B cell (primary cell): Measurements from ENCODE around the gene TMEM207. TPM values are rescaled to one million over a fixed set of nuclear protein-coding genes. Genes with fewer than 3 reads are reported as not detected.

Experiments used
- ATAC-seq: fragments of 200-7000 bp; cut with Tn5 transposase; one replicate; pipeline ENCODE4 v1.10.0; 2021; ENCODE audit warnings: low read depth, mild to moderate bottlenecking, moderate number of reproducible peaks, moderate library complexity
- CTCF ChIA-PET: fragments of 350-600 bp; sonication (Branson Sonifier 250); formaldehyde crosslinking; loops from one replicate; lab custom pipeline; 2021; ENCODE audit warnings: antibody characterized with exemption, inconsistent platforms; lab: Charles Lee
- POLR2A ChIA-PET: fragments of 350-600 bp; sonication (Branson Sonifier 250); formaldehyde crosslinking; loops from one replicate; lab custom pipeline; 2021; ENCODE audit warnings: antibody characterized with exemption; lab: Charles Lee
- DNase-seq: peaks from one replicate; pipeline ENCODE4 v3.0.0; 2013
- H2AFZ ChIP-seq: 2 replicates; pipeline ENCODE4 v1.6.1; 2012; ENCODE audit warnings: mild to moderate bottlenecking, low read depth, low read length; ENCODE audit not compliant: insufficient read depth, poor library complexity, severe bottlenecking
- H3K27ac ChIP-seq, 2 donors: 1 replicate in 1 of 2; 2 replicates in 1 of 2; pipeline ENCODE4 v1.5.1; 2012 to 2013; ENCODE audit warnings: low read length in 2 of 2, mild to moderate bottlenecking in 2 of 2, moderate library complexity in 1 of 2
- H3K27me3 ChIP-seq, 4 experiments: fragments of 200-600 bp in 1 of 4; sonication (generic) in 1 of 4; replicated peaks in 1 of 4; 1 replicate in 2 of 4; 2 replicates in 2 of 4; pipeline versions ENCODE4 v1.6.1 to v1.7.0; 2013 to 2016; ENCODE audit warnings: low read length in 3 of 4, mild to moderate bottlenecking in 2 of 4, mixed read lengths in 1 of 4, moderate library complexity in 1 of 4; ENCODE audit not compliant: insufficient read depth in 4 of 4, control insufficient read depth in 3 of 4; ENCODE audit errors: control extremely low read depth in 1 of 4
- H3K36me3 ChIP-seq, 2 experiments: replicated peaks in 1 of 2; 1 replicate in 1 of 2; 2 replicates in 1 of 2; pipeline versions ENCODE4 v1.6.1 to v1.7.1; 2013; ENCODE audit warnings: low read length in 1 of 2; ENCODE audit not compliant: insufficient read depth in 2 of 2, control insufficient read depth in 1 of 2; ENCODE audit errors: control extremely low read depth in 1 of 2, extremely low read depth in 1 of 2
- H3K4me1 ChIP-seq, 2 donors: fragments of 200-600 bp in 1 of 2; sonication (generic) in 1 of 2; 1 replicate in 1 of 2; 2 replicates in 1 of 2; pipeline versions ENCODE4 v1.5.1 to v1.6.1; 2013 to 2017; ENCODE audit warnings: low read length in 2 of 2; ENCODE audit not compliant: control insufficient read depth in 2 of 2, insufficient read depth in 2 of 2
- H3K4me2 ChIP-seq: replicated peaks from 2 replicates; pipeline ENCODE3; 2012; ENCODE audit warnings: mild to moderate bottlenecking, low read depth, low read length; ENCODE audit not compliant: poor library complexity, severe bottlenecking
- H3K4me3 ChIP-seq, 5 experiments: fragments of 200-600 bp in 1 of 5; sonication (generic) in 1 of 5; 1 replicate in 3 of 5; 2 replicates in 2 of 5; pipeline versions ENCODE4 v1.5.1 to v1.7.0; 2011 to 2016; ENCODE audit warnings: low read length in 4 of 5, mild to moderate bottlenecking in 4 of 5, low read depth in 2 of 5, control low read depth in 1 of 5, moderate library complexity in 1 of 5; ENCODE audit not compliant: insufficient read depth in 1 of 5; ENCODE audit errors: control extremely low read depth in 1 of 5, extremely low read depth in 1 of 5
- H3K79me2 ChIP-seq: fragments of 200-600 bp; sonication (generic); one replicate; pipeline ENCODE4 v1.6.0; 2016; ENCODE audit warnings: low read length; ENCODE audit not compliant: control insufficient read depth, insufficient read depth
- H3K9ac ChIP-seq: fragments of 200-600 bp; sonication (generic); 2 replicates; pipeline ENCODE4 v1.6.1; 2017; ENCODE audit warnings: mild to moderate bottlenecking, low read length, moderate library complexity
- H3K9me3 ChIP-seq, 3 donors: one replicate each; pipeline versions ENCODE4 v1.6.1 to v1.7.1; 2013; ENCODE audit warnings: low read length in 2 of 3; ENCODE audit not compliant: control insufficient read depth in 2 of 3, insufficient read depth in 1 of 3; ENCODE audit errors: control extremely low read depth in 1 of 3
- H4K20me1 ChIP-seq: 2 replicates; pipeline ENCODE4 v1.6.0; 2012; ENCODE audit warnings: mild to moderate bottlenecking, low read length; ENCODE audit not compliant: insufficient read depth, control insufficient read depth, poor library complexity, severe bottlenecking
- H3K27ac Mint-ChIP-seq: one replicate; pipeline ENCODE4 v1.8.0; 2021; ENCODE audit warnings: mixed read lengths
- H3K27me3 Mint-ChIP-seq: one replicate; pipeline ENCODE4 v1.8.0; 2021; ENCODE audit warnings: mixed read lengths
- H3K4me1 Mint-ChIP-seq: one replicate; pipeline ENCODE4 v1.8.0; 2021; ENCODE audit warnings: mixed read lengths
- H3K4me3 Mint-ChIP-seq: one replicate; pipeline ENCODE4 v1.8.0; 2021; ENCODE audit warnings: mixed read lengths
- H3K9me3 Mint-ChIP-seq: one replicate; pipeline ENCODE4 v1.8.0; 2022; ENCODE audit warnings: mixed read lengths; ENCODE audit not compliant: insufficient read depth
- CTCF ChIP-seq: fragments of 200-600 bp; IDR thresholded peaks from one replicate; pipeline ENCODE4 v1.8.0; 2022; ENCODE audit warnings: antibody characterized with exemption, mild to moderate bottlenecking
- EZH2 ChIP-seq: IDR thresholded peaks from 2 replicates; pipeline ENCODE4 v1.6.1; 2012; ENCODE audit warnings: borderline replicate concordance, low read depth, mild to moderate bottlenecking, moderate library complexity, low read length; ENCODE audit not compliant: insufficient read depth, poor library complexity, severe bottlenecking
- WGBS: methylation state at CpG from one replicate; pipeline ENCODE4 v1.1.5; 2013; ENCODE audit warnings: missing lambda C conversion rate; ENCODE audit not compliant: insufficient coverage; 5-methylcytosine and 5-hydroxymethylcytosine counted together
- intact Hi-C: fragments of 100-400 bp; cut with micrococcal nuclease; formaldehyde crosslinking; loops from one replicate; pipeline ENCODE4 v1.10.0; 2022
- polyA plus RNA-seq: library from polyadenylated mRNA; depleted of rRNA; stranded (reverse); fragments of >200 nt; gene quantifications from 2 replicates; pipeline ENCODE4 v1.2.3, GENCODE V29; 2012
- total RNA-seq, 2 donors: library from RNA; stranded (reverse); fragments of 120-200 nt in 1 of 2; gene quantifications; 1 replicate in 1 of 2; 2 replicates in 1 of 2; pipeline versions ENCODE4 v1.2.3 to v1.2.4, GENCODE V29; 2013 to 2022

The TMEM207 gene
- total and polyA plus RNA-seq, 2 donors (not counting 1 experiment from before 2014, with no cell fraction given) = not detected

- POLR2A ChIA-PET = no interaction called here
- Histone ChIP-seq H3K27ac (no peak overlapping the region), H3K4me1 (no peaks in the 10 kb centered on the region), H3K27me3 (no peaks in the 10 kb centered on the region), H3K9me3 (no peaks in the 10 kb centered on the region), H3K4me3 (no peak overlapping the region), H3K36me3 (no peaks in the 10 kb centered on the region), H3K79me2 (no peaks in the 10 kb centered on the region), H4K20me1 (no peaks in the 10 kb centered on the region), H3K4me2 (no peak overlapping the region), H3K9ac (no peak overlapping the region), H2AFZ (no peak overlapping the region)
- no peak for ATAC-seq
- WGBS = no CpG with 5 or more reads among the region's 2 CpGs
- intact Hi-C loops = no loop called here
- Mint-ChIP-seq H3K27ac (no peak overlapping the region), H3K9me3 (no peaks in the 10 kb centered on the region), H3K27me3 (peaks cover 17% of the 10 kb centered on the region), H3K4me3 (no peak overlapping the region), H3K4me1 (no peaks in the 10 kb centered on the region)
- TF ChIP-seq CTCF (no peak), EZH2 (no peak)
- DNase-seq = no peak
- CTCF ChIA-PET = no interaction called here
Measured at GRCh38 chr3:190448256-190448655, 1.4 kb downstream of the TMEM207 start.

GRCh38 chr3:190446573-190447279 is 3.0 kb downstream of the TMEM207 start:
- no peak for DNase-seq
- H3K9me3 Mint-ChIP-seq = no peaks in the 10 kb centered on the region
- Histone ChIP-seq H3K79me2 (no peaks in the 10 kb centered on the region), H4K20me1 (no peaks in the 10 kb centered on the region), H3K9ac (no peak overlapping the region), H3K9me3 (no peaks in the 10 kb centered on the region), H2AFZ (no peak overlapping the region), H3K4me1 (no peaks in the 10 kb centered on the region), H3K27ac (no peak overlapping the region), H3K4me2 (no peak overlapping the region), H3K36me3 (no peaks in the 10 kb centered on the region), H3K27me3 (no peaks in the 10 kb centered on the region), H3K4me3 (no peak overlapping the region)
- H3K27me3 Mint-ChIP-seq = peaks cover 17% of the 10 kb centered on the region
- intact Hi-C loops = no loop called here
- H3K4me1 Mint-ChIP-seq = no peaks in the 10 kb centered on the region
- TF ChIP-seq CTCF = no peak
- TF ChIP-seq EZH2 = no peak
- CTCF ChIA-PET = no interaction called here
- H3K4me3 Mint-ChIP-seq = no peak overlapping the region
- 0% methylated on average over 1 of the region's 6 CpGs for WGBS
- no peak for ATAC-seq
- H3K27ac Mint-ChIP-seq = no peak overlapping the region
- POLR2A ChIA-PET = no interaction called here
